ENCODE measurements around the gene CYREN. TPM values are rescaled to one million over a fixed set of nuclear protein-coding genes. Genes with fewer than 3 reads are reported as not detected.

The CYREN gene
- polyA plus RNA-seq, 1 donor (not counting 4 experiments of a cell fraction or from before 2014, with no cell fraction given): 41.7 TPM

- no peak overlapping the region for H3K4me2 ChIP-seq (ENCODE audit: control insufficient read depth, extremely low read depth, insufficient read depth, low read depth, low read length)
- no peak overlapping the region for H3K4me3 ChIP-seq (ENCODE audit: control insufficient read depth in 2 of 3, extremely low read depth in 1 of 3, insufficient read depth in 2 of 3, low read depth in 1 of 3, low read length in 3 of 3)
- dilution Hi-C loops (cut with MboI; ENCODE audit: extremely low pct_ligation_motif_present, low sequenced_read_pairs): loop anchor here (25.0 kb wide), 1 partner anchor 164 kb away; the partner anchor contains the start of gene AGBL3
- H3K9ac ChIP-seq (ENCODE audit: control insufficient read depth, extremely low read depth, insufficient read depth, low read length): no peak overlapping the region
- no peak overlapping the region for H3K27ac ChIP-seq (ENCODE audit: control insufficient read depth, insufficient read depth, low read length)
- no peaks in the 10 kb centered on the region for H3K4me1 ChIP-seq (ENCODE audit: control insufficient read depth, extremely low read depth, insufficient read depth, low read length)
- DNase-seq (ENCODE audit: low read depth, low spot score): no peak
- TF ChIP-seq CTCF (optimal IDR thresholded peaks at IDR 0.05 in 1 of 3, IDR thresholded peaks at IDR 0.05 in 1 of 3, conservative IDR thresholded peaks at IDR 0.05 in 1 of 3; ENCODE audit: extremely low read depth in 1 of 3, insufficient read depth in 2 of 3, low read length in 3 of 3) (no peak), EZH2 (IDR thresholded peaks at IDR 0.05; ENCODE audit: low read length) (no peak)
- no peaks in the 10 kb centered on the region for H3K79me2 ChIP-seq (ENCODE audit: control insufficient read depth, insufficient read depth, low read length)
- no peaks in the 10 kb centered on the region for H3K36me3 ChIP-seq (ENCODE audit: control insufficient read depth in 2 of 2, extremely low read depth in 1 of 2, insufficient read depth in 2 of 2, low read length in 2 of 2)
- H2AFZ ChIP-seq (ENCODE audit: control insufficient read depth, low read length): no peak overlapping the region
- FAIRE-seq: no peak
- H3K27me3 ChIP-seq (ENCODE audit: control insufficient read depth, extremely low read depth, insufficient read depth, low read length): no peaks in the 10 kb centered on the region
- no peaks in the 10 kb centered on the region for H4K20me1 ChIP-seq (ENCODE audit: control insufficient read depth, extremely low read depth, insufficient read depth, low read length)
- no peaks in the 10 kb centered on the region for H3K9me1 ChIP-seq (ENCODE audit: control insufficient read depth, extremely low read depth, insufficient read depth, low read length)
- no peaks in the 10 kb centered on the region for H3K9me3 ChIP-seq (ENCODE audit: control insufficient read depth, low read depth, low read length)
Measured at GRCh38 chr7:135151132-135151531, 19.4 kb downstream of the CYREN start.

GRCh38 chr7:135150072-135150782 is 20.3 kb downstream of the CYREN start:
- Histone ChIP-seq H3K27me3 (ENCODE audit: control insufficient read depth, extremely low read depth, insufficient read depth, low read length) (no peaks in the 10 kb centered on the region), H3K4me1 (ENCODE audit: control insufficient read depth, extremely low read depth, insufficient read depth, low read length) (no peaks in the 10 kb centered on the region), H3K4me3 (ENCODE audit: control insufficient read depth in 2 of 3, extremely low read depth in 1 of 3, insufficient read depth in 2 of 3, low read depth in 1 of 3, low read length in 3 of 3) (no peak overlapping the region), H3K9me3 (ENCODE audit: control insufficient read depth, low read depth, low read length) (no peaks in the 10 kb centered on the region), H3K36me3 (ENCODE audit: control insufficient read depth in 2 of 2, extremely low read depth in 1 of 2, insufficient read depth in 2 of 2, low read length in 2 of 2) (no peaks in the 10 kb centered on the region), H3K27ac (ENCODE audit: control insufficient read depth, insufficient read depth, low read length) (no peak overlapping the region), H3K79me2 (ENCODE audit: control insufficient read depth, insufficient read depth, low read length) (no peaks in the 10 kb centered on the region), H4K20me1 (ENCODE audit: control insufficient read depth, extremely low read depth, insufficient read depth, low read length) (no peaks in the 10 kb centered on the region), H3K9me1 (ENCODE audit: control insufficient read depth, extremely low read depth, insufficient read depth, low read length) (no peaks in the 10 kb centered on the region), H3K9ac (ENCODE audit: control insufficient read depth, extremely low read depth, insufficient read depth, low read length) (no peak overlapping the region), H2AFZ (ENCODE audit: control insufficient read depth, low read length) (no peak overlapping the region), H3K4me2 (ENCODE audit: control insufficient read depth, extremely low read depth, insufficient read depth, low read depth, low read length) (no peak overlapping the region)
- DNase-seq (ENCODE audit: low read depth, low spot score): no peak
- dilution Hi-C loops (cut with MboI; ENCODE audit: extremely low pct_ligation_motif_present, low sequenced_read_pairs): loop anchor here (25.0 kb wide), 1 partner anchor 163 kb away; the partner anchor contains the start of gene AGBL3
- no peak for FAIRE-seq
- TF ChIP-seq CTCF (optimal IDR thresholded peaks at IDR 0.05 in 1 of 3, IDR thresholded peaks at IDR 0.05 in 1 of 3, conservative IDR thresholded peaks at IDR 0.05 in 1 of 3; ENCODE audit: extremely low read depth in 1 of 3, insufficient read depth in 2 of 3, low read length in 3 of 3) (no peak), EZH2 (IDR thresholded peaks at IDR 0.05; ENCODE audit: low read length) (no peak)
